Activated CD4-positive, alpha-beta T cell treated with anti-CD3 and anti-CD28 coated beads, Interleukin-2, amount 50 U/mL, for 48 hours (primary cell): ENCODE data around the gene IPCEF1.
A peak's percentile ranks its signal among the peaks of the same experiment; 100 is the strongest.
"Not testable (repeated sequence)": the region's sequence is repeated elsewhere in the genome, so short reads cannot be mapped to it uniquely, and the experiment has no call there.

Experiments
- DNase-seq, 2 experiments: peaks; one replicate each; pipeline ENCODE4 v3.0.0-alpha.2; 2020

IPCEF1 gene

GRCh38 chr6:154243793-154244750 is 112.5 kb downstream of the IPCEF1 start:
- no peak for DNase-seq

- no peak for DNase-seq
These were observed 113.8 kb downstream of the IPCEF1 start for GRCh38 chr6:154242617-154243357.

- DNase-seq, result no peak
These were observed 115.0 kb downstream of the IPCEF1 start for GRCh38 chr6:154241581-154241980.

GRCh38 chr6:154241061-154241460 is 115.5 kb downstream of the IPCEF1 start:
- not testable (repeated sequence) for DNase-seq

- DNase-seq, result no peak
These were observed 117.2 kb downstream of the IPCEF1 start for GRCh38 chr6:154239392-154239791.

GRCh38 chr6:154238831-154239230 is 117.8 kb downstream of the IPCEF1 start:
- DNase-seq, result no peak

GRCh38 chr6:154236646-154237301 is 119.8 kb downstream of the IPCEF1 start:
- no peak for DNase-seq

- no peak for DNase-seq
These were observed 122.4 kb downstream of the IPCEF1 start for GRCh38 chr6:154234019-154234772.

- DNase-seq, result no peak
These were observed 123.2 kb downstream of the IPCEF1 start for GRCh38 chr6:154233383-154233782.

GRCh38 chr6:154232013-154232910 is 124.3 kb downstream of the IPCEF1 start:
- no peak for DNase-seq

GRCh38 chr6:154230910-154231595 is 125.5 kb downstream of the IPCEF1 start:
- DNase-seq, result no peak

- DNase-seq, result no peak
These were observed 126.2 kb downstream of the IPCEF1 start for GRCh38 chr6:154230393-154230792.

- peak; percentile 71 to 76 for DNase-seq
These were observed 126.8 kb downstream of the IPCEF1 start for GRCh38 chr6:154229786-154230185.

GRCh38 chr6:154228521-154228905 is 128.1 kb downstream of the IPCEF1 start:
- no peak for DNase-seq

- DNase-seq, result no peak
These were observed 128.6 kb downstream of the IPCEF1 start for GRCh38 chr6:154227862-154228520.

GRCh38 chr6:154226461-154226860 is 130.1 kb downstream of the IPCEF1 start:
- DNase-seq, result no peak

- no peak for DNase-seq
These were observed 133.3 kb downstream of the IPCEF1 start for GRCh38 chr6:154223296-154223695.

- DNase-seq, result no peak
These were observed 133.9 kb downstream of the IPCEF1 start for GRCh38 chr6:154222716-154223115.

- DNase-seq, result no peak
These were observed 137.4 kb downstream of the IPCEF1 start for GRCh38 chr6:154219250-154219649.

- no peak for DNase-seq
These were observed 137.8 kb downstream of the IPCEF1 start for GRCh38 chr6:154218787-154219186.
